ENCODE measurements around the gene TTC21A. TPM values are rescaled to one million over a fixed set of nuclear protein-coding genes. Genes with fewer than 3 reads are reported as not detected.

Gene TTC21A
- total RNA-seq, 1 experiment from 2014 or later = 7.7 TPM

DNA sequence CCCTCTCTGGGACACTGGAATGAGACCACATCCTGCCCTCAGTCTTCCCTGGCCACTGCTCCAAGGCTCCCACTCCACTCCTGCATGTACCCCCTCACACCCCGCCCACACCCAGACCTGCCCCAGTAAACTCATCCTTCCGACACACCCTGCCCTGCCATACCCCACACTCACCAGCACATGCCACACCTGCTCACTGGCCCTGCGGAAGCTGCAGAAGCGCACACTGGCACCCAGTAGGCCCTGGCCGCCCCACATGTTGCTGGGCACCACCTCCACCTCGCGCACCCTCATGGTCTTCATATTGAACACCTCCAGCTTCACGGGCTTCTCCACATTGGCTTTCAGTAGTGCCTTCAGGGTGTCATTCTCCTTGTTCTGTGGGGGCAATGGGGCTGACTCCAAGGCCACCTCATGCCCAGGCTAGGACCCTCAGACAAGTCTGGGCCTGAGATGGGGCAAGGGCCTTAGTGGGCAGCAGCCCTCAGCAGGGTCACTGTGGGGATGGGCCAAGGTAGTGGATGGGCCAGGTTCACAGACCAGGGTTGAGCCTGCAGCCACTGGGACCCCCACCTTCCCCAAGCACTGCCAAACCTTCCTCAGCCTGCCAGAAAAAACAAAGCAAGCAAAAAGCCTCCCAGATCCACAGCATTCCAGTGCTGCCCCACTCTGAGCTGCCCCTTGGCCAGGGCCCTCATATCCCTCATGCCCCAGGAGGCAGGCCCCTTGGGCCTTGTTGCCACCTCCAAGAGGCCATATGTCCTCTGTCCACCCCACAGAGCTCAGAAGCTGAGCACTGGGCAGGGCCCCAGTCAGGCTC is 4.8 kb upstream of the TTC21A start:
- no peak for ATAC-seq
- no peaks in the 10 kb centered on the region for H3K27me3 ChIP-seq (ENCODE audit: control insufficient read depth, insufficient read depth, low read length)
- intact Hi-C loops (cut with micrococcal nuclease; ENCODE audit: unreplicated experiment) (loop anchor here (5.0 kb wide), 1 partner anchor 185 kb away; no protein-coding TSS in a partner anchor), in situ Hi-C loops (cut with HindIII; ENCODE audit: low pct_unique_long_range_greater_than_20kb, low sequenced_read_pairs) (no loop called here)
- BruUV-seq (replicated peaks) = no TSS peak
- ChIA-PET POLR2A (no interaction called here), CTCF (no interaction called here)
- H3K36me3 ChIP-seq (ENCODE audit: control insufficient read depth, insufficient read depth, low read length) = peaks cover 4% of the 10 kb centered on the region; the same call in 1 of the 2 replicates
- TF ChIP-seq CTCF (IDR thresholded peaks at IDR 0.05) = no peak
- TF ChIP-seq SIN3A (IDR thresholded peaks at IDR 0.05; ENCODE audit: borderline replicate concordance, insufficient read depth, low read depth, low read length) = no peak
- TF ChIP-seq TCF7L2 (IDR thresholded peaks at IDR 0.05; ENCODE audit: low read depth, low read length) = no peak
- no peak for TF ChIP-seq POLR2AphosphoS5 (IDR thresholded peaks at IDR 0.05; ENCODE audit: low read depth, low read length)
- TF ChIP-seq REST (IDR thresholded peaks at IDR 0.05; ENCODE audit: insufficient read depth in 1 of 2, low read depth in 2 of 2, low read length in 1 of 2) = no peak
- no peak overlapping the region for H3K27ac ChIP-seq (ENCODE audit: low read length)
- H3K4me1 ChIP-seq (ENCODE audit: control insufficient read depth, insufficient read depth, low read length) = no peaks in the 10 kb centered on the region; the same call in 1 of the 2 replicates
- no peaks in the 10 kb centered on the region for H3K9me3 ChIP-seq (ENCODE audit: control insufficient read depth, insufficient read depth, low read depth, low read length)
- DNase-seq (ENCODE audit: low read depth, low spot score) = no peak
- H3K4me3 ChIP-seq (ENCODE audit: low read depth in 2 of 2, low read length in 2 of 2) = no peak overlapping the region

DNA sequence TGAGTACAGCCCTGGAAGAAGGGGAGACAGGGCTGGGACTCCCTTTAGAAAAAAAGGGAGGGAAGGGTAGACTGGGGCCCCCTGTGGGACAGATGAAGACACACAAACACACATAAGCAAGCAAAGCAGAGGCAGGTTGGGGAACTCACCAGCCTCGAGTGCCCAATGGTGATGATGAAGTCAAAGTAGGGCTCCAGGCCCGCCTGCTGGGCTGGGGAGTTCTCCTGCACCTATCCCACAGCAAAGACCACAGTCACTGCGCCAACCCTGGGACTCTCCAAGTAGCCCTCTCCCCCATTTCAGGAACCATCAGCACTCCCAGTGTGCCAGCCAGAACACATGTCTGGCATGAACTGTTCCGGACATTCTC is 4.2 kb upstream of the TTC21A start:
- Histone ChIP-seq H3K27ac (ENCODE audit: low read length) (no peak overlapping the region), H3K4me3 (ENCODE audit: low read depth in 2 of 2, low read length in 2 of 2) (no peak overlapping the region), H3K4me1 (ENCODE audit: control insufficient read depth, insufficient read depth, low read length) (peaks cover 4% of the 10 kb centered on the region), H3K27me3 (ENCODE audit: control insufficient read depth, insufficient read depth, low read length) (no peaks in the 10 kb centered on the region), H3K9me3 (ENCODE audit: control insufficient read depth, insufficient read depth, low read depth, low read length) (no peaks in the 10 kb centered on the region), H3K36me3 (ENCODE audit: control insufficient read depth, insufficient read depth, low read length) (peaks cover 4% of the 10 kb centered on the region; the same call in 1 of the 2 replicates)
- in situ Hi-C loops (cut with HindIII; ENCODE audit: low pct_unique_long_range_greater_than_20kb, low sequenced_read_pairs) = no loop called here
- no TSS peak for BruUV-seq (replicated peaks)
- ChIA-PET CTCF (no interaction called here), POLR2A (no interaction called here)
- TF ChIP-seq REST (IDR thresholded peaks at IDR 0.05; ENCODE audit: insufficient read depth in 1 of 2, low read depth in 2 of 2, low read length in 1 of 2) (no peak), POLR2AphosphoS5 (IDR thresholded peaks at IDR 0.05; ENCODE audit: low read depth, low read length) (no peak), TCF7L2 (IDR thresholded peaks at IDR 0.05; ENCODE audit: low read depth, low read length) (no peak), SIN3A (IDR thresholded peaks at IDR 0.05; ENCODE audit: borderline replicate concordance, insufficient read depth, low read depth, low read length) (no peak), CTCF (IDR thresholded peaks at IDR 0.05) (no peak)
- DNase-seq (ENCODE audit: low read depth, low spot score) (no peak), ATAC-seq (no peak)
- intact Hi-C loops (cut with micrococcal nuclease; ENCODE audit: unreplicated experiment) = loop anchor here (5.0 kb wide), 1 partner anchor 184 kb away; no protein-coding TSS in a partner anchor

Data from Panc1 (cell line).